ENCODE data around the gene ADAM10.

ADAM10 gene

GRCh38 chr15:58715266-58715917 is 34.1 kb downstream of the ADAM10 start:
- no peak for DNase-seq (ENCODE audit: low spot score)

GRCh38 chr15:58710701-58711100 is 38.8 kb downstream of the ADAM10 start:
- DNase-seq (ENCODE audit: low spot score) = no peak

- DNase-seq (ENCODE audit: low spot score) = no peak
Observed at GRCh38 chr15:58707397-58707796, 42.1 kb downstream of the ADAM10 start.

- no peak for DNase-seq (ENCODE audit: low spot score)
Observed at GRCh38 chr15:58705105-58705504, 44.4 kb downstream of the ADAM10 start.

GRCh38 chr15:58704155-58704865 is 45.2 kb downstream of the ADAM10 start:
- DNase-seq (ENCODE audit: low spot score) = no peak

- DNase-seq (ENCODE audit: low spot score) = no peak
Observed at GRCh38 chr15:58703610-58704009, 45.9 kb downstream of the ADAM10 start.

GRCh38 chr15:58702233-58702632 is 47.3 kb downstream of the ADAM10 start:
- no peak for DNase-seq (ENCODE audit: low spot score)

- no peak for DNase-seq (ENCODE audit: low spot score)
Observed at GRCh38 chr15:58701376-58701775, 48.1 kb downstream of the ADAM10 start.

GRCh38 chr15:58699769-58700168 is 49.7 kb downstream of the ADAM10 start:
- no peak for DNase-seq (ENCODE audit: low spot score)

GRCh38 chr15:58698887-58699641 is 50.4 kb downstream of the ADAM10 start:
- no peak for DNase-seq (ENCODE audit: low spot score)

- no peak for DNase-seq (ENCODE audit: low spot score)
Observed at GRCh38 chr15:58697220-58697619, 52.3 kb downstream of the ADAM10 start.

GRCh38 chr15:58696738-58697137 is 52.8 kb downstream of the ADAM10 start:
- DNase-seq (ENCODE audit: low spot score) = no peak

- DNase-seq (ENCODE audit: low spot score) = no peak
Observed at GRCh38 chr15:58694641-58695398, 54.7 kb downstream of the ADAM10 start.

- no peak for DNase-seq (ENCODE audit: low spot score)
Observed at GRCh38 chr15:58690703-58691102, 58.8 kb downstream of the ADAM10 start.

GRCh38 chr15:58689646-58690045 is 59.9 kb downstream of the ADAM10 start:
- DNase-seq (ENCODE audit: low spot score) = no peak

GRCh38 chr15:58686286-58686685 is 63.2 kb downstream of the ADAM10 start:
- DNase-seq (ENCODE audit: low spot score) = no peak

- DNase-seq (ENCODE audit: low spot score) = no peak
Observed at GRCh38 chr15:58684751-58685150, 64.8 kb downstream of the ADAM10 start.

- DNase-seq (ENCODE audit: low spot score) = no peak
Observed at GRCh38 chr15:58684036-58684710, 65.3 kb downstream of the ADAM10 start.

- no peak for DNase-seq (ENCODE audit: low spot score)
Observed at GRCh38 chr15:58682234-58682633, 67.3 kb downstream of the ADAM10 start.

- DNase-seq (ENCODE audit: low spot score) = no peak
Observed at GRCh38 chr15:58678683-58679082, 70.8 kb downstream of the ADAM10 start.

- no peak for DNase-seq (ENCODE audit: low spot score)
Observed at GRCh38 chr15:58677426-58677825, 72.1 kb downstream of the ADAM10 start.

GRCh38 chr15:58676766-58677165 is 72.7 kb downstream of the ADAM10 start:
- DNase-seq (ENCODE audit: low spot score) = no peak

Measured in RKO (cell line).